Measurements from ENCODE around the gene ATP6V0D1. TPM values are rescaled to one million over a fixed set of nuclear protein-coding genes. Genes with fewer than 3 reads are reported as not detected.

Gene ATP6V0D1
- total RNA-seq, 1 donor from 2014 or later, result 78.7 TPM

- FAIRE-seq (no peak), DNase-seq (ENCODE audit: low spot score in 2 of 2) (peak; percentile 72 to 84)
Observed at GRCh38 chr16:67396159-67397035, 84.6 kb downstream of the ATP6V0D1 start.

GRCh38 chr16:67395458-67396158 is 85.3 kb downstream of the ATP6V0D1 start:
- FAIRE-seq, result no peak
- DNase-seq (ENCODE audit: low spot score in 2 of 2), result no peak

GRCh38 chr16:67395105-67395457 is 85.9 kb downstream of the ATP6V0D1 start:
- DNase-seq (ENCODE audit: low spot score in 2 of 2) (no peak), FAIRE-seq (no peak)

- DNase-seq (ENCODE audit: low spot score in 2 of 2) (no peak), FAIRE-seq (no peak)
Observed at GRCh38 chr16:67394155-67395104, 86.5 kb downstream of the ATP6V0D1 start.

- DNase-seq (ENCODE audit: low spot score in 2 of 2) (no peak), FAIRE-seq (no peak)
Observed at GRCh38 chr16:67393788-67394154, 87.2 kb downstream of the ATP6V0D1 start.

GRCh38 chr16:67393111-67393787 is 87.7 kb downstream of the ATP6V0D1 start, which contains the start of gene TPPP3:
TPPP3 (minus strand) TSS chr16:67393498; CDS start chr16:67391111, 2,387 bp downstream.
- FAIRE-seq, result no peak
- DNase-seq (ENCODE audit: low spot score in 2 of 2), result peak; percentile 90 to 95

- FAIRE-seq (no peak), DNase-seq (ENCODE audit: low spot score in 2 of 2) (no peak)
Observed at GRCh38 chr16:67392301-67393059, 88.5 kb downstream of the ATP6V0D1 start.

GRCh38 chr16:67391424-67392300 is 89.3 kb downstream of the ATP6V0D1 start:
- peak; percentile 72 for FAIRE-seq
- DNase-seq (ENCODE audit: low spot score in 2 of 2), result peak; percentile 61 to 73

GRCh38 chr16:67390816-67391423 is 90.0 kb downstream of the ATP6V0D1 start:
- FAIRE-seq (no peak), DNase-seq (ENCODE audit: low spot score in 2 of 2) (no peak)

- no peak for FAIRE-seq
- peak in 1 of 2 donors; percentile 52 for DNase-seq (ENCODE audit: low spot score in 2 of 2)
Observed at GRCh38 chr16:67389911-67390815, 90.8 kb downstream of the ATP6V0D1 start.

GRCh38 chr16:67388591-67388990 is 92.4 kb downstream of the ATP6V0D1 start:
- no peak for DNase-seq (ENCODE audit: low spot score in 2 of 2)

GRCh38 chr16:67388191-67388590 is 92.8 kb downstream of the ATP6V0D1 start:
- FAIRE-seq (no peak), DNase-seq (ENCODE audit: low spot score in 2 of 2) (no peak)

More at GRCh38 chr16:67388591-67388990, 92.4 kb downstream of the ATP6V0D1 start:
- no peak for FAIRE-seq

Small RNA genes lying within 50 kb of the gene (small RNA-seq; reads per million reads assigned to genes)
- not detected for gene RNU1-123P

Other genes with a start within 250 kb of the ATP6V0D1 start
- gene FHOD1, start 233.7 kb downstream of the ATP6V0D1 start, total RNA-seq, result 1.6 TPM
- 0.41 TPM for gene SLC9A5, start 232.2 kb downstream of the ATP6V0D1 start, total RNA-seq
- gene PLEKHG4, start 201.6 kb downstream of the ATP6V0D1 start, total RNA-seq, result 2.9 TPM
- gene KCTD19, start 154.4 kb downstream of the ATP6V0D1 start, total RNA-seq, result under 0.01 TPM
- 2.4 TPM for gene LRRC36, start 154.3 kb downstream of the ATP6V0D1 start, total RNA-seq
- 2.0 TPM for gene TPPP3, start 87.7 kb downstream of the ATP6V0D1 start, total RNA-seq
- 1.2 TPM for gene ZDHHC1, start 64.7 kb downstream of the ATP6V0D1 start, total RNA-seq
- gene HSD11B2, start 50.0 kb downstream of the ATP6V0D1 start, total RNA-seq, result 0.41 TPM
- not detected for gene AGRP, start 2.4 kb upstream of the ATP6V0D1 start, total RNA-seq
- 32.6 TPM for gene RIPOR1, start 47.7 kb upstream of the ATP6V0D1 start, total RNA-seq
- 62.0 TPM for gene CTCF, start 81.4 kb upstream of the ATP6V0D1 start, total RNA-seq
- gene CARMIL2, start 164.0 kb upstream of the ATP6V0D1 start, total RNA-seq, result 2.4 TPM
- 24.9 TPM for gene ACD, start 179.1 kb upstream of the ATP6V0D1 start, total RNA-seq
- 9.4 TPM for gene PARD6A, start 179.8 kb upstream of the ATP6V0D1 start, total RNA-seq
- 9.4 TPM for gene ENKD1, start 185.6 kb upstream of the ATP6V0D1 start, total RNA-seq
- 2.0 TPM for gene C16orf86, start 185.7 kb upstream of the ATP6V0D1 start, total RNA-seq
- gene GFOD2, start 238.2 kb upstream of the ATP6V0D1 start, total RNA-seq, result 57.9 TPM